GM23338 (cell line): ENCODE data around the gene TMEM92. TPM values are rescaled to one million over a fixed set of nuclear protein-coding genes. Genes with fewer than 3 reads are reported as not detected.

ENCODE experiments used
- ATAC-seq: fragments of 200-7000 bp; cut with Tn5 transposase; 3 replicates; pipeline ENCODE4 v1.9.1; 2020
- DNase-seq: peaks from one replicate; pipeline ENCODE4 v3.0.0-alpha.2; 2015; ENCODE audit warnings: low spot score
- H2AFZ ChIP-seq: fragments of 200-600 bp; sonication (generic); 2 replicates; pipeline ENCODE4 v1.8.0; 2016; ENCODE audit warnings: antibody characterized with exemption, mild to moderate bottlenecking, moderate library complexity
- H3F3A ChIP-seq: fragments of 200-600 bp; sonication (generic); replicated peaks from 2 replicates; pipeline ENCODE4 v1.8.0; 2017; ENCODE audit warnings: antibody characterized with exemption, mixed run types, low read depth
- H3K27ac ChIP-seq: fragments of 200-600 bp; sonication (generic); 2 replicates; pipeline ENCODE4 v1.6.1; 2016; ENCODE audit warnings: low read depth
- H3K27me3 ChIP-seq: fragments of 200-600 bp; sonication (generic); 2 replicates; pipeline ENCODE4 v1.8.0; 2016; ENCODE audit warnings: mild to moderate bottlenecking, mixed run types, moderate library complexity; ENCODE audit not compliant: insufficient read depth
- H3K36me3 ChIP-seq: fragments of 200-600 bp; sonication (generic); 2 replicates; pipeline ENCODE4 v1.8.0; 2016; ENCODE audit warnings: mild to moderate bottlenecking; ENCODE audit not compliant: insufficient read depth
- H3K4me1 ChIP-seq: fragments of 200-600 bp; sonication (generic); 2 replicates; pipeline ENCODE4 v1.8.0; 2016; ENCODE audit warnings: mild to moderate bottlenecking, moderate library complexity; ENCODE audit not compliant: insufficient read depth
- H3K4me2 ChIP-seq: fragments of 200-600 bp; sonication (generic); 2 replicates; pipeline ENCODE4 v1.7.1; 2017; ENCODE audit warnings: mixed run types
- H3K4me3 ChIP-seq: fragments of 200-600 bp; sonication (generic); 2 replicates; pipeline ENCODE4 v1.6.1; 2016; ENCODE audit warnings: mixed run types
- H3K79me2 ChIP-seq: fragments of 200-600 bp; sonication (generic); replicated peaks from 2 replicates; pipeline ENCODE4 v1.8.0; 2017; ENCODE audit warnings: mild to moderate bottlenecking; ENCODE audit not compliant: insufficient read depth
- H3K9me2 ChIP-seq: fragments of 200-600 bp; sonication (generic); 2 replicates; pipeline ENCODE4 v1.8.0; 2017; ENCODE audit not compliant: insufficient read depth
- H4K20me1 ChIP-seq: fragments of 200-600 bp; sonication (generic); replicated peaks from 2 replicates; pipeline ENCODE4 v1.8.0; 2017; ENCODE audit warnings: mild to moderate bottlenecking; ENCODE audit not compliant: insufficient read depth
- H3K27ac Mint-ChIP-seq: 2 replicates; pipeline ENCODE4 v1.8.0; 2020; ENCODE audit warnings: inconsistent platforms, mild to moderate bottlenecking, moderate library complexity, mixed read lengths
- H3K27me3 Mint-ChIP-seq: 3 replicates; pipeline ENCODE4 v1.8.0; 2022; ENCODE audit warnings: low read depth, mild to moderate bottlenecking, moderate library complexity, mixed read lengths, inconsistent platforms; ENCODE audit not compliant: insufficient read depth, poor library complexity
- H3K36me3 Mint-ChIP-seq: 3 replicates; pipeline ENCODE4 v1.8.0; 2021; ENCODE audit warnings: low read depth, mild to moderate bottlenecking, inconsistent platforms, moderate library complexity, mixed read lengths
- H3K4me1 Mint-ChIP-seq: 3 replicates; pipeline ENCODE4 v1.8.0; 2020; ENCODE audit warnings: mild to moderate bottlenecking, inconsistent platforms, mixed read lengths
- H3K4me3 Mint-ChIP-seq: 3 replicates; pipeline ENCODE4 v1.8.0; 2021; ENCODE audit warnings: moderate library complexity, mild to moderate bottlenecking, inconsistent platforms, mixed read lengths
- H3K9me3 Mint-ChIP-seq: 3 replicates; pipeline ENCODE4 v1.8.0; 2020; ENCODE audit warnings: moderate library complexity, mild to moderate bottlenecking, inconsistent platforms, mixed read lengths
- CREB1 ChIP-seq: fragments of 250-450 bp; sonication (Bioruptor Pico); IDR thresholded peaks from 2 replicates; pipeline ENCODE4 v1.5.0; 2020; ENCODE audit warnings: low read depth, mild to moderate bottlenecking, moderate library complexity
- EZH2 ChIP-seq: fragments of 200-600 bp; sonication (generic); IDR thresholded peaks from one replicate; pipeline ENCODE4 v1.8.0; 2017; ENCODE audit warnings: antibody characterized with exemption, mild to moderate bottlenecking, low read depth; ENCODE audit not compliant: unreplicated experiment
- EZH2phosphoT487 ChIP-seq: fragments of 200-600 bp; sonication (generic); IDR thresholded peaks from one replicate; pipeline ENCODE4 v1.8.1; 2018; ENCODE audit warnings: antibody characterized with exemption; ENCODE audit not compliant: unreplicated experiment
- JUNB ChIP-seq: IDR thresholded peaks from one replicate; pipeline ENCODE4 v1.6.1; 2016; ENCODE audit warnings: antibody characterized with exemption; ENCODE audit not compliant: unreplicated experiment
- NANOG ChIP-seq: IDR thresholded peaks from 2 replicates; pipeline ENCODE4 v1.6.1; 2016; ENCODE audit warnings: antibody characterized with exemption, borderline replicate concordance
- POLR2AphosphoS5 ChIP-seq: IDR thresholded peaks from 2 replicates; pipeline ENCODE4 v1.6.1; 2016; ENCODE audit warnings: antibody characterized with exemption, low read depth
- STAT1 ChIP-seq: IDR thresholded peaks from one replicate; pipeline ENCODE4 v1.6.1; 2016; ENCODE audit warnings: antibody characterized with exemption; ENCODE audit not compliant: unreplicated experiment
- ZNF114 ChIP-seq: fragments of 250-450 bp; sonication (Bioruptor Pico); IDR thresholded peaks from 2 replicates; pipeline ENCODE4 v1.5.0; 2020; ENCODE audit warnings: mild to moderate bottlenecking, moderate library complexity
- ZNF331 ChIP-seq: fragments of 250-450 bp; sonication (Bioruptor Pico); IDR thresholded peaks from 2 replicates; pipeline ENCODE4 v1.5.0; 2020; ENCODE audit warnings: low read depth, mild to moderate bottlenecking, moderate library complexity
- polyA plus RNA-seq: library from polyadenylated mRNA; unstranded; fragments of >200 nt; fragmentation: Nextera tagmentation; extraction: Ambion mirVana; gene quantifications from 2 replicates; pipeline ENCODE4 v1.2.1, GENCODE V29; 2016
- total RNA-seq: library from RNA; depleted of rRNA; stranded (reverse); fragments of >200 nt; shearing (Covaris generic); gene quantifications from 2 replicates; pipeline ENCODE4 v1.2.3, GENCODE V29; 2014
- TF ChIP-seq, protein P1 (sequence below), 2 experiments: fragments of 200-600 bp in 1 of 2; sonication (generic) in 1 of 2; conservative IDR thresholded peaks; 2 replicates each; pipeline versions ENCODE4 v1.5.1 to v1.6.1; 2016 to 2017; ENCODE audit warnings: antibody characterized with exemption in 2 of 2, low read depth in 2 of 2, mild to moderate bottlenecking in 2 of 2, moderate library complexity in 1 of 2
- TF ChIP-seq, protein P2 (sequence below): IDR thresholded peaks from one replicate; pipeline ENCODE4 v1.6.1; 2018; ENCODE audit warnings: antibody characterized with exemption; ENCODE audit not compliant: unreplicated experiment
- TF ChIP-seq, protein P3 (sequence below): IDR thresholded peaks from 2 replicates; pipeline ENCODE4 v1.6.1; 2016; ENCODE audit warnings: antibody characterized with exemption
- TF ChIP-seq, protein P4 (sequence below): fragments of 250-450 bp; sonication (Bioruptor Pico); IDR thresholded peaks from 2 replicates; pipeline ENCODE4 v1.5.0; 2020; ENCODE audit warnings: mild to moderate bottlenecking, moderate library complexity

The TMEM92 gene
- total and polyA plus RNA-seq, 2 experiments from 2014 or later, result 9.7 to 18.4 TPM

DNA sequence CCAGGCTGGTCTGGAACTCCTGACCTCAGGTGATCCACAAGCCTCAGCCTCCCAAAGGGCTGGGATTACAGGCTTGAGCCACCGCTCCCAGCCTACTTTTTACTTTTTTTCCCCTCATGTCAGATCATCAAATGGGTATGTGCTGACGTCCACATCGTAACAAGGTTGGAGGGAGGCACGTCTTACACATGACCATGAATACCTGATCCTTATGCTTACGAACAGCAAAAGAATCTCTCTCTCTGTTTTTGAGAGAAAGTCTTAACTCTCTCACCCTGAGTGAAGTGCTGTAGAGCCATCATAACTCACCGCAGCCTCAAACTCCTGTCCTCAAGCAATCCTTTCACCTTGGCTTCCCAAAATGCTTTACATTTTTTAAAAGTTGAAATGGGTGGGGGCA lies 29.5 kb upstream of the TMEM92 start:
- DNase-seq (no peak), ATAC-seq (no peak)
- Histone ChIP-seq H4K20me1 (no peaks in the 10 kb centered on the region), H2AFZ (peak overlapping the region; percentile 56; the same call in 1 of the 2 replicates), H3K36me3 (no peaks in the 10 kb centered on the region), H3F3A (no peaks in the 10 kb centered on the region), H3K4me2 (no peak overlapping the region), H3K79me2 (no peaks in the 10 kb centered on the region), H3K27ac (no peak overlapping the region), H3K4me1 (no peaks in the 10 kb centered on the region), H3K27me3 (no peaks in the 10 kb centered on the region), H3K9me2 (no peaks in the 10 kb centered on the region), H3K4me3 (no peak overlapping the region)
- H3K4me1 Mint-ChIP-seq, result no peaks in the 10 kb centered on the region
- H3K9me3 Mint-ChIP-seq, result peaks cover 33% of the 10 kb centered on the region
- H3K36me3 Mint-ChIP-seq, result peaks cover 7% of the 10 kb centered on the region; the same call in 2 of the 3 replicates
- H3K27ac Mint-ChIP-seq, result no peak overlapping the region
- H3K27me3 Mint-ChIP-seq, result peaks cover 4% of the 10 kb centered on the region
- H3K4me3 Mint-ChIP-seq, result no peak overlapping the region
- TF ChIP-seq CREB1 (CRISPR knock-in tag) (no peak), JUNB (no peak), POLR2AphosphoS5 (no peak), ZNF331 (CRISPR knock-in tag) (no peak), ZNF114 (CRISPR knock-in tag) (no peak), NANOG (no peak), EZH2 (no peak), EZH2phosphoT487 (no peak), STAT1 (no peak)
- TF ChIP-seq, protein P1, sequence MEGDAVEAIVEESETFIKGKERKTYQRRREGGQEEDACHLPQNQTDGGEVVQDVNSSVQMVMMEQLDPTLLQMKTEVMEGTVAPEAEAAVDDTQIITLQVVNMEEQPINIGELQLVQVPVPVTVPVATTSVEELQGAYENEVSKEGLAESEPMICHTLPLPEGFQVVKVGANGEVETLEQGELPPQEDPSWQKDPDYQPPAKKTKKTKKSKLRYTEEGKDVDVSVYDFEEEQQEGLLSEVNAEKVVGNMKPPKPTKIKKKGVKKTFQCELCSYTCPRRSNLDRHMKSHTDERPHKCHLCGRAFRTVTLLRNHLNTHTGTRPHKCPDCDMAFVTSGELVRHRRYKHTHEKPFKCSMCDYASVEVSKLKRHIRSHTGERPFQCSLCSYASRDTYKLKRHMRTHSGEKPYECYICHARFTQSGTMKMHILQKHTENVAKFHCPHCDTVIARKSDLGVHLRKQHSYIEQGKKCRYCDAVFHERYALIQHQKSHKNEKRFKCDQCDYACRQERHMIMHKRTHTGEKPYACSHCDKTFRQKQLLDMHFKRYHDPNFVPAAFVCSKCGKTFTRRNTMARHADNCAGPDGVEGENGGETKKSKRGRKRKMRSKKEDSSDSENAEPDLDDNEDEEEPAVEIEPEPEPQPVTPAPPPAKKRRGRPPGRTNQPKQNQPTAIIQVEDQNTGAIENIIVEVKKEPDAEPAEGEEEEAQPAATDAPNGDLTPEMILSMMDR (conservative IDR thresholded peaks at IDR 0.05; ENCODE audit: low read depth in 2 of 2), result no peak
- TF ChIP-seq, protein P2, sequence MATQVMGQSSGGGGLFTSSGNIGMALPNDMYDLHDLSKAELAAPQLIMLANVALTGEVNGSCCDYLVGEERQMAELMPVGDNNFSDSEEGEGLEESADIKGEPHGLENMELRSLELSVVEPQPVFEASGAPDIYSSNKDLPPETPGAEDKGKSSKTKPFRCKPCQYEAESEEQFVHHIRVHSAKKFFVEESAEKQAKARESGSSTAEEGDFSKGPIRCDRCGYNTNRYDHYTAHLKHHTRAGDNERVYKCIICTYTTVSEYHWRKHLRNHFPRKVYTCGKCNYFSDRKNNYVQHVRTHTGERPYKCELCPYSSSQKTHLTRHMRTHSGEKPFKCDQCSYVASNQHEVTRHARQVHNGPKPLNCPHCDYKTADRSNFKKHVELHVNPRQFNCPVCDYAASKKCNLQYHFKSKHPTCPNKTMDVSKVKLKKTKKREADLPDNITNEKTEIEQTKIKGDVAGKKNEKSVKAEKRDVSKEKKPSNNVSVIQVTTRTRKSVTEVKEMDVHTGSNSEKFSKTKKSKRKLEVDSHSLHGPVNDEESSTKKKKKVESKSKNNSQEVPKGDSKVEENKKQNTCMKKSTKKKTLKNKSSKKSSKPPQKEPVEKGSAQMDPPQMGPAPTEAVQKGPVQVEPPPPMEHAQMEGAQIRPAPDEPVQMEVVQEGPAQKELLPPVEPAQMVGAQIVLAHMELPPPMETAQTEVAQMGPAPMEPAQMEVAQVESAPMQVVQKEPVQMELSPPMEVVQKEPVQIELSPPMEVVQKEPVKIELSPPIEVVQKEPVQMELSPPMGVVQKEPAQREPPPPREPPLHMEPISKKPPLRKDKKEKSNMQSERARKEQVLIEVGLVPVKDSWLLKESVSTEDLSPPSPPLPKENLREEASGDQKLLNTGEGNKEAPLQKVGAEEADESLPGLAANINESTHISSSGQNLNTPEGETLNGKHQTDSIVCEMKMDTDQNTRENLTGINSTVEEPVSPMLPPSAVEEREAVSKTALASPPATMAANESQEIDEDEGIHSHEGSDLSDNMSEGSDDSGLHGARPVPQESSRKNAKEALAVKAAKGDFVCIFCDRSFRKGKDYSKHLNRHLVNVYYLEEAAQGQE, result no peak
- TF ChIP-seq, protein P3, sequence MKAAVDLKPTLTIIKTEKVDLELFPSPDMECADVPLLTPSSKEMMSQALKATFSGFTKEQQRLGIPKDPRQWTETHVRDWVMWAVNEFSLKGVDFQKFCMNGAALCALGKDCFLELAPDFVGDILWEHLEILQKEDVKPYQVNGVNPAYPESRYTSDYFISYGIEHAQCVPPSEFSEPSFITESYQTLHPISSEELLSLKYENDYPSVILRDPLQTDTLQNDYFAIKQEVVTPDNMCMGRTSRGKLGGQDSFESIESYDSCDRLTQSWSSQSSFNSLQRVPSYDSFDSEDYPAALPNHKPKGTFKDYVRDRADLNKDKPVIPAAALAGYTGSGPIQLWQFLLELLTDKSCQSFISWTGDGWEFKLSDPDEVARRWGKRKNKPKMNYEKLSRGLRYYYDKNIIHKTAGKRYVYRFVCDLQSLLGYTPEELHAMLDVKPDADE, result no peak
- TF ChIP-seq, protein P4, sequence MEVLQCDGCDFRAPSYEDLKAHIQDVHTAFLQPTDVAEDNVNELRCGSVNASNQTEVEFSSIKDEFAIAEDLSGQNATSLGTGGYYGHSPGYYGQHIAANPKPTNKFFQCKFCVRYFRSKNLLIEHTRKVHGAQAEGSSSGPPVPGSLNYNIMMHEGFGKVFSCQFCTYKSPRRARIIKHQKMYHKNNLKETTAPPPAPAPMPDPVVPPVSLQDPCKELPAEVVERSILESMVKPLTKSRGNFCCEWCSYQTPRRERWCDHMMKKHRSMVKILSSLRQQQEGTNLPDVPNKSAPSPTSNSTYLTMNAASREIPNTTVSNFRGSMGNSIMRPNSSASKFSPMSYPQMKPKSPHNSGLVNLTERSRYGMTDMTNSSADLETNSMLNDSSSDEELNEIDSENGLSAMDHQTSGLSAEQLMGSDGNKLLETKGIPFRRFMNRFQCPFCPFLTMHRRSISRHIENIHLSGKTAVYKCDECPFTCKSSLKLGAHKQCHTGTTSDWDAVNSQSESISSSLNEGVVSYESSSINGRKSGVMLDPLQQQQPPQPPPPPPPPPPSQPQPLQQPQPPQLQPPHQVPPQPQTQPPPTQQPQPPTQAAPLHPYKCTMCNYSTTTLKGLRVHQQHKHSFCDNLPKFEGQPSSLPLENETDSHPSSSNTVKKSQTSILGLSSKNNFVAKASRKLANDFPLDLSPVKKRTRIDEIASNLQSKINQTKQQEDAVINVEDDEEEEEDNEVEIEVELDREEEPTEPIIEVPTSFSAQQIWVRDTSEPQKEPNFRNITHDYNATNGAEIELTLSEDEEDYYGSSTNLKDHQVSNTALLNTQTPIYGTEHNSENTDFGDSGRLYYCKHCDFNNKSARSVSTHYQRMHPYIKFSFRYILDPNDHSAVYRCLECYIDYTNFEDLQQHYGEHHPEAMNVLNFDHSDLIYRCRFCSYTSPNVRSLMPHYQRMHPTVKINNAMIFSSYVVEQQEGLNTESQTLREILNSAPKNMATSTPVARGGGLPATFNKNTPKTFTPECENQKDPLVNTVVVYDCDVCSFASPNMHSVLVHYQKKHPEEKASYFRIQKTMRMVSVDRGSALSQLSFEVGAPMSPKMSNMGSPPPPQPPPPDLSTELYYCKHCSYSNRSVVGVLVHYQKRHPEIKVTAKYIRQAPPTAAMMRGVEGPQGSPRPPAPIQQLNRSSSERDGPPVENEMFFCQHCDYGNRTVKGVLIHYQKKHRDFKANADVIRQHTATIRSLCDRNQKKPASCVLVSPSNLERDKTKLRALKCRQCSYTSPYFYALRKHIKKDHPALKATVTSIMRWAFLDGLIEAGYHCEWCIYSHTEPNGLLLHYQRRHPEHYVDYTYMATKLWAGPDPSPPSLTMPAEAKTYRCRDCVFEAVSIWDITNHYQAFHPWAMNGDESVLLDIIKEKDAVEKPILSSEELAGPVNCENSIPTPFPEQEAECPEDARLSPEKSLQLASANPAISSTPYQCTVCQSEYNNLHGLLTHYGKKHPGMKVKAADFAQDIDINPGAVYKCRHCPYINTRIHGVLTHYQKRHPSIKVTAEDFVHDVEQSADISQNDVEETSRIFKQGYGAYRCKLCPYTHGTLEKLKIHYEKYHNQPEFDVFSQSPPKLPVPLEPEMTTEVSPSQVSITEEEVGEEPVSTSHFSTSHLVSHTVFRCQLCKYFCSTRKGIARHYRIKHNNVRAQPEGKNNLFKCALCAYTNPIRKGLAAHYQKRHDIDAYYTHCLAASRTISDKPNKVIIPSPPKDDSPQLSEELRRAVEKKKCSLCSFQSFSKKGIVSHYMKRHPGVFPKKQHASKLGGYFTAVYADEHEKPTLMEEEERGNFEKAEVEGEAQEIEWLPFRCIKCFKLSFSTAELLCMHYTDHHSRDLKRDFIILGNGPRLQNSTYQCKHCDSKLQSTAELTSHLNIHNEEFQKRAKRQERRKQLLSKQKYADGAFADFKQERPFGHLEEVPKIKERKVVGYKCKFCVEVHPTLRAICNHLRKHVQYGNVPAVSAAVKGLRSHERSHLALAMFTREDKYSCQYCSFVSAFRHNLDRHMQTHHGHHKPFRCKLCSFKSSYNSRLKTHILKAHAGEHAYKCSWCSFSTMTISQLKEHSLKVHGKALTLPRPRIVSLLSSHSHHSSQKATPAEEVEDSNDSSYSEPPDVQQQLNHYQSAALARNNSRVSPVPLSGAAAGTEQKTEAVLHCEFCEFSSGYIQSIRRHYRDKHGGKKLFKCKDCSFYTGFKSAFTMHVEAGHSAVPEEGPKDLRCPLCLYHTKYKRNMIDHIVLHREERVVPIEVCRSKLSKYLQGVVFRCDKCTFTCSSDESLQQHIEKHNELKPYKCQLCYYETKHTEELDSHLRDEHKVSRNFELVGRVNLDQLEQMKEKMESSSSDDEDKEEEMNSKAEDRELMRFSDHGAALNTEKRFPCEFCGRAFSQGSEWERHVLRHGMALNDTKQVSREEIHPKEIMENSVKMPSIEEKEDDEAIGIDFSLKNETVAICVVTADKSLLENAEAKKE, result no peak
